GM19372 (cell line): ENCODE measurements around the gene ITGB8.
"Not testable (repeated sequence)": the region's sequence is repeated elsewhere in the genome, so short reads cannot be mapped to it uniquely, and the experiment has no call there.

Experiments used
- ATAC-seq: cut with Tn5 transposase; IDR thresholded peaks from one replicate; pipeline ENCODE4 v1.9.1; 2021; ENCODE audit warnings: mild to moderate bottlenecking, low read depth, moderate library complexity; ENCODE audit not compliant: unreplicated experiment

Gene ITGB8

DNA sequence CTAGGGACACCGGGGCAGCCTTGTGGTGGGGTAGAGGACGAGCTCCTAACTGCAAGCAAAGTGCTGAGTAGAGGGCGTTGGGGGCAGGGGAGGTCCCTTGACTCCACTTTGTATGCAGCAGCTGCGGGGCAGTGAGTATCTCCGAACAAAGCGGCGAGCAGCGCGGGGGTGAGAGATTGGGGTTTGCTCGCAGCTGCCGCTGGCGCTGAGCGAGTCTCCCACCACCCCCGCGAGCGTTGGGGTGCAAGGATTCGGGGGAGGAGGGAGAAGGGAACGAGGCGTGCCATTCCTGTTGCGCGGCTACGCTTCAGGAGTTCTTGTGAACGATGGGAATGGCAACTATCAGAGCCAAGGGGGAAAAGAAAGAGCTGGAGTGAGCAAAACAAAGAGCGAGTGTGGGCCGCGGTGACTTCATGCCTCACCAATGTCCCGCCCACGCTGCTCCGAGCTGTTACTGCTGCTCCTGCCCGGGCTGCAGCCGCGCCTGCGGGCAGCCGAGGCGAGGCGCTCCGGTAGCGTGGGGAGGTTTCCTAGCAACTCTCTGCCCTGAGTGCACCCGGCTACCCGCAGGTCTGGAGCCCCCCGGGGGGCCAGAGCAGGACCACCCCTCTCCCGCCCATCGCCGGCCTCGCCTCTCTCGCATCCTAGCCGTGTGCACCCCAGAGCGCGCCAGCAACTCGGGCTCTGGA lies at the start of gene ITGB8:
ITGB8 (plus strand) TSS at position 662 of the 689 bp plus-strand sequence. CDS start 907 bp downstream, outside the sequence.
- ATAC-seq: peak; percentile 55

GRCh38 chr7:20282959-20283358 lies 47.7 kb upstream of the ITGB8 start:
- no peak for ATAC-seq

DNA sequence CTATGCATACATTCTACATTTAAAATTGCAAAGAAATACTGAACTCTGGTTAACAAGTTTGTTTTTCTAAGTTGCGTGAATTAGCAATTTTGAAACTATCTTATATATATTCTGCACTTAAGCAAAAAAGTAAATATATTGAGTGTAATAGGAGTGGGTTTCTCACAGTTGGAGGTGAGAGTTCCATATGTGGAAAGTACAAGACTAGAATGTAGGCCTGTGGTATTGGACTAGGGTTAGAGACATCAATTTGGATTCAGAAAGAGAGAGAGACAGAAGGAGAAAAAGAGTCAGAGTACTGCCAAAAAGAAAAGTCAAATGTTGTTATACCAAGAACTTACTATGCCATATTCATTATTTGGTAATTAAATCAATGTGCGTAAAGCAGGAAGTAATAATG lies 47.3 kb upstream of the ITGB8 start:
- no peak for ATAC-seq

DNA sequence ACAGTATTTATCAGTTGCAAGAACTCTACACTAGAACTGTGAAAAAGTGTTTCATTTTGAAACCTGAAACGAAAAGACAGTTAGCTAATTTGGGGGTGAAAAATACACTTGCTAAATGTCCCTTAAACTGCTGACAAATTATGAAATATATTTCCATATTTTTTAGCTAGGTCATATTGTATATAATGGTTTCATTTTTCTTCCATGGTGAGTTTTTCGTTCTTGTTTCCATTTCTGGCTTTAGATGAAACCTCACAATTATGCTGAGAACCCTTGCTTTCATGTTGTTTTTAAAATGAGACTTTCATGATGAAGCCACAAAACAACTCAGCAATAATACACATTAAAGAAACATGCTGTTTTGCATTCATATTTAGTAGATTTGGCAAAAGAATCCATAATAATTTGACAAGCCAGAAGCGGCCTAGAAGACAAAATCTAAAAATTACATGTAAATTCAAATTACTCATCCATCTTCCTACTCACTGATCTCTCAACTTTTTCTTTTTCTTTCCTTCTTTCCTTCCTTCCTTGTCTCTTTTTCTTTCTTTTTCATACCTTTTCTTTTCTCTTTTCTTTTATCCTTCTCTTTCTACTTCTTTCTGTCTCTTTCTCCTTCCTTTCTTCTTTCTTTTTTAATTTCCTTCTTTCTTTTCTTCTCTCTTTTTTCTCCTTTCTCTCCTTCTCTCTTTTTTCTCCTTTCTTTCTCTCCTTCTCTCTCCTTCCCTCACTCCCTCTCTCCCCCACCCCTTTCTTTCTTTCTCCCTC lies 46.5 kb upstream of the ITGB8 start:
- peak; percentile 42 for ATAC-seq

DNA sequence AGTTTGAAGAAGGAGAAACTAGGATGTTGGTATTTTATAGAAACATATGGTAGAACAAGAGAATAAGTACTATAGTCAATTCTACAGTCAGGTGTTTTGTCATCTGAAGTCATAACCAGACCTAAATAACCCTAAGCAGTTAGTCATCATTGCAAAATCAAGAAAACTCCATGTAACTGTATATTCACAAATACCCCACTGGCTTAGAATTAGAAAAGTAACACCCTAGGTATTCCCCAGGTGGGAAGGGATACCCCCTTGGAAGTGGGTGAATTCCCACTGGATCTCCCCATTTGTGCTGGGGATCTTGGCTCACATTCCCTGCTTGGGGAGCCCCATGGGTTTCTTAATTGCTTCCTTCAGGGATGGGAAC lies 45.9 kb upstream of the ITGB8 start:
- ATAC-seq: no peak

DNA sequence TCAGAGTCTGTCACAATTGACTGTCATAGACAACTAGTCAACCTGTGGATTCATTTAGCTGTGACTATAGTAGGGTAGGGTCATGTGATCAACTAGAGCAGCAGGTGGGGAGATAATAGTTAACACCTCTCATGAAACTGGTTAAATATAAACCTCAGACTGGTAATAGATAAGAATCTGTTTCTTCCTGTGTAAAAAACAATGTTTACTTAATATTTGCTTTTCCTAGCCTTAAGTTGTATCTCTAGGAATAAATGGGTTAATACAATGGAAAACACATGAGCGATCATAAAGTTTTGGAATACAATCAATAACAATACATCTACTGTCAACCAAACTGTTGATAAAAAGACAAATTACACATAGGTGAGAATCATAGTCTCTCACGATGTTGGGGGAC lies 43.4 kb upstream of the ITGB8 start:
- ATAC-seq: no peak

DNA sequence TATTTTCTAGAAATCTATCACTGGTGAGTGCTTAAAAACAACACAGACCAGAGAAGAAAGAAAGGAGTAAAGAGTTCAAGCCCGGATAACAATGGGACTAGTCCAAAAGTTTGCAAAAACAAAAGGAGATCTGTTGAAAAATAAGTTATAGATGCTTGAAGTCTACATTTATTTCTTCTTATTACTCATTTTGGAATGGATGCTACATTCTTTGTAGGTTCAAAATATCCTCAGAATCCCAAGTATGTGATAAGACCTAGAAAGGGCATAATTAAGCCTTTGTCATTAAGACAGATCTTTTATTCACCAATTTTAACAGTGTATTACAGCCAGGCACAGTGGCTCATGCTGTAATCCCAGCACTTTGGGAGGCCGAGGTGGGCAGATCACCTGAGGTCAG lies 42.7 kb upstream of the ITGB8 start:
- no peak for ATAC-seq

DNA sequence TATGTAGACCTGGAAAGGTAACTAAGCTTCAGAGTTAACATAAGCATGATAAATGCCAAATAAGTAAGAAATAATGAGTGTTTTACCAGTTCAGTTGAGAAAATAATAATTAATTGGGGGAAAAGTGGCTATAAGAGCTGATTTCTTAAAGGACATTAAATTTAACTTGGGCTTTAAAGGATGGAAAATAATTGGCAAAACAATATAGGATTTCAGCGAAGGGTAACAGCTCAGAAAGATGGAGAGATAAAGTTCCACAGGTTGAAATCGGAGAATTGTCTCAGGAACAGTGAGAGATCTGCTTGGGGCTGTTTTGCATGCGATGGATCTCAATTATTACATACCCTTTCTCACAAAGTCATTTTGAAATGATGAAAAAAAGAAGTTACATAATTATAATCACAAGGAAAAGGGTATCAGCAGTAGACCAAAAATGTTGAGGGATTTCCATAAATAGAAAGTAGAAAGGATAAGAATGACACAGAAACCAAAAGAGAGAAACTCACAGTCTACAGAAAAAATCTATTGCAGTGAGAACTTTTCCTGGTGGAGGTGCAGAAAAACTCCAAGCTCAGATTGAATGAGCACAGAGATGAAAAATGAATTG lies 40.1 kb upstream of the ITGB8 start:
- no peak for ATAC-seq

DNA sequence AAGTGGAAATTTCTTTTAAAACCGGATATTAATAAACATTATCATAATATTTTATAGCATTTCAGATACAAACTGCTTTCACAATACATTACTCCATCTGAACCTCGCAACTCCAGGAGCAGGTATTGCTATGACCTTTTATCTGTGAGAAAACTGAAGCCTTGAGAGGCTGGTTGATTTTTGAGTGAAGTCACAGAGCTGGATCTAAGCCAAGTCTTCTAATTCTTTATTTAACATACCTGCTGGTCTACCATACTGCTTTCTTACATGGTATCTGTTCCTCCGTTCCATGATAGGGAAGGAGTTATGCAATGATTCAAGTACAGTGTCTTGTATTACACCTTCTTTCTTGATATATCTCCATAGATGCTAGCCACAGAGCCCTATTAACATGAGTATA lies 37.4 kb upstream of the ITGB8 start:
- ATAC-seq: no peak

DNA sequence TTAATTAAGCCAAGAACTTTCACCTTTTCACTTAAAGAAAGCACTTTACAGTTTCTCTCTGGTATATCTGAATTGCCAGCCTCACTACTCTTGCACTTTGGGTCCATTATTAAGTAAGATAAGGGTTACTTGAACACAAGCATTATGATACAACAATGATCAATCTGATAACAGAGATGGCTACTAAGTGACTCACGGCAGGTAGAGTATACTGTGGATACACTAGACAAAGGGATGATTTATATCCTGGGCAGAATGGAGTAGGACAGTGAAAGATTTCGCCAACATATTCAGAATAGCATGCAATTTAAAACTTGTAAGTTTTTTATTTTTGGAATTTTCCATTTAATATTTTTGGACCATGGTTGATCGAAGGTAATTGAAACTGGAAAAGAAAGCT lies 34.3 kb upstream of the ITGB8 start:
- ATAC-seq: no peak

DNA sequence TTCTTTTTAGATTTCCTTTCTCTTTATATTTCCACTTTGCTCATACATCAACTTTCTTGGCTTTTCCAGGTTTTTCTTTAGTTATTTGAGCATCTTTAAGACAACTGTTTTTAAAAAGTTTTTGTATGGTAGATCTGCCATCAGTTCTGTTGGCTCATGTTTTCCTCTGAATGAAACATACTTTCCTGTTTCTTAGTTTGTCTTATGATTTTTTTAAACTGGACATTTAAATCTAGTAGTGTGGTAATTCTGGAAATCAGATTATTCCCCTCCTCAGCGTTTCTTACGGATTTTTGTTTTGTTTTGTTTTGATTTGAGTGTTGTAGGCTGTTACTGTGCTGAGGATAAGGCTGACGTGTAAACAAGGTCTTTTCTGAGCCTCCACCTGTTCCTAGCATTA lies 33.8 kb upstream of the ITGB8 start:
- ATAC-seq: no peak

- ATAC-seq: no peak
Measured at GRCh38 chr7:20298486-20298901, 32.2 kb upstream of the ITGB8 start.

- ATAC-seq: no peak
Measured at GRCh38 chr7:20299145-20299544, 31.6 kb upstream of the ITGB8 start.

DNA sequence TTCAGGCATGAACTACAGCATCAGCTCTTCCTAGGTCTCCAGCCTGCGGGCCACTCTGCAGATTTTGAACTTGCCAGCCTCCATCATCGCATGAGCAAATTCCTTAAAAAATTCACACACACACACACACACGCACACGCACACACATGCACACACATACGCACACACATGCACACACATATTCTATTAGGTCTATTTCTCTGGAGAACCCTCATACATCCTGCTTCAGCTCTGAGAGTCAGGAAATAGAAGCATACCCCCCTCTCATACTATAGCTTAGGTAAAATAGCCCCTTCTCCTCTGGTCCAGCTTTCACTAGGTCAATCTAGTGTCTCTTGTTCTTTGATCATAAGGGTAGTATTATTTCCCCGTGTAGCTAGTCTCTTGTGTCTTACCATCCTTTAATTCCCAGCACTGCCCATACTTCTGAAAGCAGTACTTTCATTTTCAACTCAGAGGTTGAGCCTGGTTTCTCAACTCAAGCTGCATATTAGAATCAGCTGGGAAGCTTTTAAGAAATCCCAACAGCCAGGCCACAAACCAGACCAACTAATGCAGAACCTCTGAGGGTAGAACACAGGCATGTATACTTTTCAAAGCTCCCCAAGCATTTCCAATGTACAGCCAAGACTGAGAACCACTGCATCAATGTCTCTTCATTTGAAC lies 30.9 kb upstream of the ITGB8 start:
- peak; percentile 74 for ATAC-seq

DNA sequence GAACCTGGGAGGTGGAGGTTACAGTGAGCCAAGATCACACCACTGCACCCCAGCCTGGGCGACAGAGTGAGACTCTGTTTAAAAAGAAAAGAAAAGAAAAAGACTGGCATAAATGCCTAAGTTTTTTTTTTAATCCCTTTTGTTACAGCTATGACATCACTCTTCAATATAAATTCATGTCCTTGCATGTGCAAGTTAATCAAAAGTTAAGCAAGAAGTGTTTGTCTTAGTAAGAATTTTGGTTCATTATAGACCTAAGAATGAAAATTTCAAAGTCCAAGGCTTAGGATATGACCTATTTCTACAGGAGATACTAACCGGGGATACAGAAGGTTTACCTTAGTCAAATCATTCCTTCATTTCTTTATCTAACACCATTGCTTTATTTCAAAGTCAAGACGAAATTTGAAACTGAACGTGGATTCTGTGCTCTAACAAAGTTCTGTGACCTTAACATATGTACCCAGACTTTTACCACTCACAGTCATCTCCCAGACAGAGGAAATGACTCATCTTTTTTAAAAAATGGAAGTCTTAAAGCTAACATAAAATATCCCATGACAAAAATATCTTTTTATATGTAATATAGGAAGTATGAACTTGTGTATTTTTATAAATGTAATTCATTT lies 29.3 kb upstream of the ITGB8 start:
- no peak for ATAC-seq

DNA sequence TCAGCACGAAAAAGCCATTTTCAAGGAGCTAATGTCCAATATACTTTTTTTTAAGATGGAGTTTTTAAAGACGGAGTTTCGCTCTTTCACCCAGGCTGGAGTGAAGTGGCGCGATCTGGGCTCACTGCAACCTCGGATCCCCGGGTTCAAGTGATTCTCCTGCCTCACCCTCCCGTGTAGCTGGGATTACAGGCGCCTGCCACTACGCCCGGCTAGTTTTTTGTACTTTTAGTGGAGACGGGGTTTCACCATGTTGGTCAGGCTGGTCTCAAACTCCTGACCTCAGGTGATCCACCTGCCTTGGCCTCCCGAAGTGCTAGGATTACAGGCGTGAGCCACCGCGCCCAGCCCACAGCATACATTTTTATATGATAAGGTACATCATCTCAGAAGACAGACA lies 28.4 kb upstream of the ITGB8 start:
- not testable (repeated sequence) for ATAC-seq

GRCh38 chr7:20302891-20303290 lies 27.8 kb upstream of the ITGB8 start:
- no peak for ATAC-seq

- no peak for ATAC-seq
Measured at GRCh38 chr7:20304366-20304765, 26.3 kb upstream of the ITGB8 start.

GRCh38 chr7:20305726-20306125 lies 25.0 kb upstream of the ITGB8 start:
- no peak for ATAC-seq

GRCh38 chr7:20306180-20306946 lies 24.3 kb upstream of the ITGB8 start:
- no peak for ATAC-seq
